Tibial artery (tissue), 4 donors: Measurements from ENCODE around the gene ARAP1.
A peak's percentile ranks its signal among the peaks of the same experiment; 100 is the strongest.

Source experiments
- DNase-seq, 2 donors: peaks; one replicate each; pipeline ENCODE4 v3.0.0-alpha.2; 2019
- H3K27ac ChIP-seq, 2 donors: fragments of 200-600 bp; sonication (generic) in 1 of 2; 1 replicate in 1 of 2; 2 replicates in 1 of 2; pipeline ENCODE4 v1.5.1; 2018 to 2019; ENCODE audit warnings: mild to moderate bottlenecking in 1 of 2
- H3K27me3 ChIP-seq, 2 donors: fragments of 200-600 bp; sonication (generic) in 1 of 2; one replicate each; pipeline versions ENCODE4 v1.5.1 to v1.6.0; 2016 to 2019
- H3K36me3 ChIP-seq, 3 donors: fragments of 200-600 bp; sonication (generic) in 2 of 3; one replicate each; pipeline ENCODE4 v1.5.1; 2016 to 2019; ENCODE audit warnings: mild to moderate bottlenecking in 2 of 3
- H3K4me1 ChIP-seq, 4 donors: fragments of 200-600 bp; sonication (generic) in 2 of 4; 1 replicate in 3 of 4; 2 replicates in 1 of 4; pipeline ENCODE4 v1.5.1; 2016 to 2019
- H3K4me3 ChIP-seq, 2 donors: fragments of 200-600 bp; sonication (generic) in 1 of 2; 1 replicate in 1 of 2; 2 replicates in 1 of 2; pipeline ENCODE4 v1.5.1; 2018 to 2019; ENCODE audit warnings: mild to moderate bottlenecking in 2 of 2
- H3K9me3 ChIP-seq, 3 donors: fragments of 200-600 bp; sonication (generic) in 1 of 3; one replicate each; pipeline ENCODE4 v1.5.1; 2016 to 2019
- CTCF ChIP-seq, 2 experiments: fragments of 200-600 bp in 1 of 2; fragments of 450-650 bp in 1 of 2; IDR thresholded peaks; one replicate each; pipeline ENCODE4 v1.5.1; 2017 to 2019; ENCODE audit warnings: antibody characterized with exemption in 2 of 2, mild to moderate bottlenecking in 1 of 2, moderate library complexity in 1 of 2
- intact Hi-C: fragments of 100-400 bp; cut with DNase I; formaldehyde crosslinking; loops from one replicate; pipeline ENCODE4 v1.15.0; 2023; ENCODE audit warnings: low total_unique reads

The ARAP1 gene

DNA sequence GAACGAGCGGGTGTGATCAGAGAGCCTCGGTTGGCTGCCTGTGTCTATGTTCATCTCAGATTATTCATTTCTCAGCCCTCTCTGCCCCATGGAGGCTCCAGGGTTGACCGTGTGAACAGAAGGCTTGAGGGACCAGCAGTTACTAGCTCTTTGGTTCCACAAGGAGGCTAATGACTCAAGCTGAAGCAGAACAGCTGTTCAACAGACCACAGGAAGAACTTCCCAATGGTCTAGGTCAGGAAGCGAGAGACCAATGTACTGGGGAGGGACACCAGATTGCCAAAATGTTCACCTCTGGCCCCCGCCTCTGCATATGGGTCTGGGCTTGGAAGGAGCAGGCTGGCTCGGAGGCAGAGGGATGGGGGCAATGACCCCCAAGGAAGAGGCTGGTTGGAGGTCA is 63.3 kb downstream of the ARAP1 start:
- no peak overlapping the region for H3K27ac ChIP-seq
- intact Hi-C loops = no loop called here

DNA sequence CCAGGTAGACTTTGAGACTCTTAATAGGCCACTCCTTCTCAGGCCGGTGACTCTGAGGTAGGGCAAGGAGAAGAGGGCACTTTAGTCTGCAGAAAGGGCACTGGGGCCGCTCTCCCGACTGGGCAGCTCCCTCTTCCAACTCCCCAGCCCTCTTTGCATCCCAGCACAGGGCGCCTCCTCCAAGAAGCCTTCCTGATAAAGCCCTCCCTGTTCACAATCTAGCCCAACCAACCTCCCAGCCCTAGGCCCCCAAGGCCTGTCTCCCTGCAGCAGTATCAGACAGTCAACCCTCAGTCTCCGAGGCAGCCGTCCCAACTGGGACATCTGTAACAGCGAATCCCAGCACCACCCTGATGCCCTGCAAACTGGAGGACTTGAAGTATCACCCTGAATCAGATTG is 63.7 kb downstream of the ARAP1 start:
- H3K9me3 ChIP-seq = no peaks in the 10 kb centered on the region
- DNase-seq = no peak
- peaks cover 0 to 7% (median 0%) of the 10 kb centered on the region in 4 donors for H3K4me1 ChIP-seq
- no peak for TF ChIP-seq CTCF (IDR thresholded peaks at IDR 0.05)
- no peak overlapping the region for H3K27ac ChIP-seq
- intact Hi-C loops = no loop called here
- peaks cover 17 to 90% (median 69%) of the 10 kb centered on the region in 3 donors for H3K36me3 ChIP-seq
- H3K4me3 ChIP-seq = no peak overlapping the region
- no peaks in the 10 kb centered on the region for H3K27me3 ChIP-seq

More for the DNA sequence above, 63.3 kb downstream of the ARAP1 start:
- Histone ChIP-seq H3K9me3 (no peaks in the 10 kb centered on the region), H3K4me1 (peaks cover 0 to 7% (median 0%) of the 10 kb centered on the region in 4 donors), H3K27me3 (no peaks in the 10 kb centered on the region), H3K36me3 (peaks cover 21 to 95% (median 74%) of the 10 kb centered on the region in 3 donors), H3K4me3 (no peak overlapping the region)
- TF ChIP-seq CTCF (IDR thresholded peaks at IDR 0.05) = no peak
- DNase-seq = no peak

GRCh38 chr11:72687326-72687725 is 64.9 kb downstream of the ARAP1 start:
- TF ChIP-seq CTCF (IDR thresholded peaks at IDR 0.05) = no peak
- intact Hi-C loops = no loop called here
- Histone ChIP-seq H3K9me3 (no peaks in the 10 kb centered on the region), H3K4me3 (no peak overlapping the region), H3K27me3 (no peaks in the 10 kb centered on the region), H3K36me3 (peaks cover 5 to 79% (median 58%) of the 10 kb centered on the region in 3 donors), H3K27ac (no peak overlapping the region), H3K4me1 (peaks cover 0 to 7% (median 0%) of the 10 kb centered on the region in 4 donors)
- no peak for DNase-seq

- Histone ChIP-seq H3K4me1 (peaks cover 0 to 7% (median 0%) of the 10 kb centered on the region in 4 donors), H3K36me3 (peaks cover 0 to 73% (median 52%) of the 10 kb centered on the region in 3 donors), H3K4me3 (no peak overlapping the region), H3K27me3 (no peaks in the 10 kb centered on the region), H3K9me3 (no peaks in the 10 kb centered on the region), H3K27ac (no peak overlapping the region)
- intact Hi-C loops = no loop called here
- DNase-seq = no peak
- no peak for TF ChIP-seq CTCF (IDR thresholded peaks at IDR 0.05)
Observed at GRCh38 chr11:72686639-72687220, 65.5 kb downstream of the ARAP1 start.

GRCh38 chr11:72685560-72686480 is 66.4 kb downstream of the ARAP1 start:
- Histone ChIP-seq H3K4me3 (no peak overlapping the region), H3K4me1 (peaks cover 0 to 7% (median 0%) of the 10 kb centered on the region in 4 donors), H3K27me3 (peaks cover 0 to 2% of the 10 kb centered on the region in 2 donors), H3K36me3 (peaks cover 0 to 64% (median 48%) of the 10 kb centered on the region in 3 donors), H3K27ac (no peak overlapping the region), H3K9me3 (no peaks in the 10 kb centered on the region)
- TF ChIP-seq CTCF (IDR thresholded peaks at IDR 0.05) = no peak
- DNase-seq = peak in 1 of 2 donors; percentile 53
- intact Hi-C loops = no loop called here
